OCI-LY7 (cell line): ENCODE measurements around the gene PCGF5.

Experiments used
- CTCF ChIP-seq: fragments of 200-600 bp; sonication (generic); conservative IDR thresholded peaks from 2 replicates; pipeline ENCODE4 v1.5.1; 2014; ENCODE audit warnings: mild to moderate bottlenecking, antibody characterized with exemption, low read length, moderate library complexity, mixed read lengths
- EZH2phosphoT487 ChIP-seq: fragments of 200-600 bp; sonication (generic); IDR thresholded peaks from 2 replicates; pipeline ENCODE4 v1.6.1; 2018; ENCODE audit warnings: low read depth, borderline replicate concordance, mild to moderate bottlenecking, mixed run types, antibody characterized with exemption, low read length, moderate library complexity, mixed read lengths

GRCh38 chr10:91299999-91300575 is 79.6 kb downstream of the PCGF5 start:
- TF ChIP-seq CTCF (no peak), EZH2phosphoT487 (no peak)
